ENCODE results near the gene TEAD2. TPM values are rescaled to one million over a fixed set of nuclear protein-coding genes. Genes with fewer than 3 reads are reported as not detected.

TEAD2 gene
- total RNA-seq, 1 experiment from 2014 or later, result 56.2 TPM

GRCh38 chr19:49395581-49396407 is 33.6 kb upstream of the TEAD2 start:
- Histone ChIP-seq H3K79me2 (ENCODE audit: low read length) (no peaks in the 10 kb centered on the region), H2AFZ (ENCODE audit: low read length) (no peak overlapping the region), H3K9me3 (ENCODE audit: low read length) (no peaks in the 10 kb centered on the region), H3K27ac (ENCODE audit: low read length) (no peak overlapping the region), H3K9me2 (replicated peaks; ENCODE audit: low read length) (no peaks in the 10 kb centered on the region), H3K9ac (ENCODE audit: low read length) (no peak overlapping the region), H3K27me3 (ENCODE audit: low read length) (no peaks in the 10 kb centered on the region), H3K4me2 (ENCODE audit: low read length) (no peak overlapping the region), H3K4me1 (ENCODE audit: insufficient read depth, low read length) (0 out of 2 replicates have a peak, but pooled peaks cover 3% of the 10 kb centered on the region), H3F3A (ENCODE audit: low read length, unreplicated experiment) (no peaks in the 10 kb centered on the region), H3K36me3 (ENCODE audit: low read depth, low read length) (no peaks in the 10 kb centered on the region), H3K4me3 (ENCODE audit: low read length) (no peak overlapping the region), H4K20me1 (ENCODE audit: low read length) (no peaks in the 10 kb centered on the region)
- intact Hi-C loops (cut with micrococcal nuclease), result no loop called here
- TF ChIP-seq EZH2phosphoT487 (IDR thresholded peaks at IDR 0.05; ENCODE audit: borderline replicate concordance, low read length) (no peak), EZH2 (IDR thresholded peaks at IDR 0.05; ENCODE audit: low read length, unreplicated experiment) (no peak)
- TF ChIP-seq, protein P1, sequence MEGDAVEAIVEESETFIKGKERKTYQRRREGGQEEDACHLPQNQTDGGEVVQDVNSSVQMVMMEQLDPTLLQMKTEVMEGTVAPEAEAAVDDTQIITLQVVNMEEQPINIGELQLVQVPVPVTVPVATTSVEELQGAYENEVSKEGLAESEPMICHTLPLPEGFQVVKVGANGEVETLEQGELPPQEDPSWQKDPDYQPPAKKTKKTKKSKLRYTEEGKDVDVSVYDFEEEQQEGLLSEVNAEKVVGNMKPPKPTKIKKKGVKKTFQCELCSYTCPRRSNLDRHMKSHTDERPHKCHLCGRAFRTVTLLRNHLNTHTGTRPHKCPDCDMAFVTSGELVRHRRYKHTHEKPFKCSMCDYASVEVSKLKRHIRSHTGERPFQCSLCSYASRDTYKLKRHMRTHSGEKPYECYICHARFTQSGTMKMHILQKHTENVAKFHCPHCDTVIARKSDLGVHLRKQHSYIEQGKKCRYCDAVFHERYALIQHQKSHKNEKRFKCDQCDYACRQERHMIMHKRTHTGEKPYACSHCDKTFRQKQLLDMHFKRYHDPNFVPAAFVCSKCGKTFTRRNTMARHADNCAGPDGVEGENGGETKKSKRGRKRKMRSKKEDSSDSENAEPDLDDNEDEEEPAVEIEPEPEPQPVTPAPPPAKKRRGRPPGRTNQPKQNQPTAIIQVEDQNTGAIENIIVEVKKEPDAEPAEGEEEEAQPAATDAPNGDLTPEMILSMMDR (conservative IDR thresholded peaks at IDR 0.05; ENCODE audit: low read depth, low read length), result no peak
- DNase-seq (no peak), ATAC-seq (no peak)
- CTCF ChIA-PET, result no interaction called here
- POLR2A ChIA-PET (ENCODE audit: unreplicated experiment), result no interaction called here
- BruUV-seq (replicated peaks), result no TSS peak

GRCh38 chr19:49393881-49394280 is 31.7 kb upstream of the TEAD2 start:
- H3K27me3 ChIP-seq (ENCODE audit: low read length), result no peaks in the 10 kb centered on the region
- no peaks in the 10 kb centered on the region for H3K79me2 ChIP-seq (ENCODE audit: low read length)
- BruUV-seq (replicated peaks), result no TSS peak
- H3K4me3 ChIP-seq (ENCODE audit: low read length), result no peak overlapping the region
- POLR2A ChIA-PET (ENCODE audit: unreplicated experiment), result no interaction called here
- H3K27ac ChIP-seq (ENCODE audit: low read length), result no peak overlapping the region
- H3K4me2 ChIP-seq (ENCODE audit: low read length), result no peak overlapping the region
- CTCF ChIA-PET, result no interaction called here
- H3K36me3 ChIP-seq (ENCODE audit: low read depth, low read length), result no peaks in the 10 kb centered on the region
- 0 out of 2 replicates have a peak, but pooled peaks cover 3% of the 10 kb centered on the region for H3K4me1 ChIP-seq (ENCODE audit: insufficient read depth, low read length)
- no peaks in the 10 kb centered on the region for H3K9me2 ChIP-seq (replicated peaks; ENCODE audit: low read length)
- H3K9me3 ChIP-seq (ENCODE audit: low read length), result no peaks in the 10 kb centered on the region
- TF ChIP-seq EZH2phosphoT487 (IDR thresholded peaks at IDR 0.05; ENCODE audit: borderline replicate concordance, low read length), result no peak
- intact Hi-C loops (cut with micrococcal nuclease), result loop anchor here (2.0 kb wide), 1 partner anchor 31 kb away; the partner anchor contains the start of genes DKKL1 and TEAD2
- H3K9ac ChIP-seq (ENCODE audit: low read length), result no peak overlapping the region
- ATAC-seq (no peak), DNase-seq (no peak)
- H4K20me1 ChIP-seq (ENCODE audit: low read length), result no peaks in the 10 kb centered on the region
- no peak overlapping the region for H2AFZ ChIP-seq (ENCODE audit: low read length)
- no peaks in the 10 kb centered on the region for H3F3A ChIP-seq (ENCODE audit: low read length, unreplicated experiment)

GRCh38 chr19:49391581-49392399 is 29.6 kb upstream of the TEAD2 start:
- Histone ChIP-seq H3K27ac (ENCODE audit: low read length) (no peak overlapping the region), H3K27me3 (ENCODE audit: low read length) (no peaks in the 10 kb centered on the region), H2AFZ (ENCODE audit: low read length) (peak overlapping the region; percentile 56; the same call in 1 of the 2 replicates), H3K9me2 (replicated peaks; ENCODE audit: low read length) (no peaks in the 10 kb centered on the region), H3K9me3 (ENCODE audit: low read length) (no peaks in the 10 kb centered on the region), H3K4me2 (ENCODE audit: low read length) (peak overlapping the region; percentile 48), H3K36me3 (ENCODE audit: low read depth, low read length) (no peaks in the 10 kb centered on the region), H3K4me3 (ENCODE audit: low read length) (no peak overlapping the region), H3K4me1 (ENCODE audit: insufficient read depth, low read length) (0 out of 2 replicates have a peak, but pooled peaks cover 3% of the 10 kb centered on the region), H3K79me2 (ENCODE audit: low read length) (no peaks in the 10 kb centered on the region), H4K20me1 (ENCODE audit: low read length) (no peaks in the 10 kb centered on the region), H3K9ac (ENCODE audit: low read length) (no peak overlapping the region), H3F3A (ENCODE audit: low read length, unreplicated experiment) (no peaks in the 10 kb centered on the region)
- TF ChIP-seq, protein P1 (conservative IDR thresholded peaks at IDR 0.05; ENCODE audit: low read depth, low read length), result peak; percentile 99
- no peak for TF ChIP-seq EZH2 (IDR thresholded peaks at IDR 0.05; ENCODE audit: low read length, unreplicated experiment)
- TF ChIP-seq EZH2phosphoT487 (IDR thresholded peaks at IDR 0.05; ENCODE audit: borderline replicate concordance, low read length), result no peak
- CTCF ChIA-PET, result interaction anchor here (0.5 to 1.4 kb wide), 9 partner anchors 12 to 250 kb away, joined by 3 to 6 read pairs (median 4); partner anchors contain the start of gene SCAF1
- ATAC-seq (peak; percentile 99), DNase-seq (peak; percentile 95)
- POLR2A ChIA-PET (ENCODE audit: unreplicated experiment), result no interaction called here
- intact Hi-C loops (cut with micrococcal nuclease), result loop anchor here (1.0 to 2.0 kb wide), 2 partner anchors 29 to 52 kb away; partner anchors contain the start of genes DKKL1 and TEAD2
- no TSS peak for BruUV-seq (replicated peaks)
